Fibroblast of skin of scalp (primary cell): ENCODE measurements around the gene SLC35A5.

Source experiments
- DNase-seq: peaks from one replicate; pipeline ENCODE4 v3.0.0-alpha.2; 2013

Gene SLC35A5

GRCh38 chr3:112627919-112628466 is 66.1 kb downstream of the SLC35A5 start:
- no peak for DNase-seq

- DNase-seq: peak; percentile 69
Observed at GRCh38 chr3:112629425-112629824, 67.6 kb downstream of the SLC35A5 start.

GRCh38 chr3:112631257-112631656 is 69.4 kb downstream of the SLC35A5 start:
- DNase-seq: no peak

- DNase-seq: no peak
Observed at GRCh38 chr3:112632596-112632995, 70.8 kb downstream of the SLC35A5 start.

GRCh38 chr3:112633191-112633590 is 71.3 kb downstream of the SLC35A5 start:
- DNase-seq: no peak

GRCh38 chr3:112633757-112634156 is 71.9 kb downstream of the SLC35A5 start:
- no peak for DNase-seq

- DNase-seq: no peak
Observed at GRCh38 chr3:112634786-112635541, 73.1 kb downstream of the SLC35A5 start.
